ENCODE data around the gene DNAJC25. TPM values are rescaled to one million over a fixed set of nuclear protein-coding genes. Genes with fewer than 3 reads are reported as not detected.

The DNAJC25 gene
- total RNA-seq, 1 donor from 2014 or later: 12.2 TPM

DNA sequence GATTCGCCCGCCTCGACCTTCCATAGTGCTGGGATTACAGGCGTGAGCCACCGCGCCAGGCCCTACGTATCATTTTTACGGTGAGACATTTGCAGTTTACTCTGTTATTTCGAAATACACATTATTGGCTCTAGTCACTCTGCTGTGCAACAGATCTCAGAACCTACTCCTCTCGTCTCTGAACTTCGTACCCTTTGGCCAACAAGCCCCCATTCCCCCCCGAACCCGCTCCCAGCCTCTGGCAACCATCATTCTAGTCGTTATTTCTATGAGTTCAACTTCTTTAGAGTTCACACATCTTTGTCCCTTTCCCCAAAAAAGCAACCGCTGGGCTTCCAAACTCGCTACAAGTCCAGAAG is 32.4 kb upstream of the DNAJC25 start:
- H3K4me2 ChIP-seq (ENCODE audit: low read length): peak overlapping the region; percentile 91
- FAIRE-seq: no peak
- Mint-ChIP-seq H3K9me3 (ENCODE audit: unreplicated experiment) (peaks cover 2% of the 10 kb centered on the region), H3K4me3 (ENCODE audit: unreplicated experiment) (peak overlapping the region; percentile 97), H3K27ac (ENCODE audit: unreplicated experiment) (peak overlapping the region; percentile 69), H3K27me3 (ENCODE audit: low read depth, unreplicated experiment) (peaks cover 1% of the 10 kb centered on the region), H3K4me1 (ENCODE audit: low read depth, unreplicated experiment) (no peaks in the 10 kb centered on the region), H3K36me3 (ENCODE audit: low read depth, unreplicated experiment) (no peaks in the 10 kb centered on the region)
- DNase-seq (ENCODE audit: low read depth): peak; percentile 19
- H3K36me3 ChIP-seq (ENCODE audit: insufficient read depth, low read length): peaks cover 11% of the 10 kb centered on the region
- peak overlapping the region; percentile 79 for H3K9ac ChIP-seq (ENCODE audit: low read length)
- no peaks in the 10 kb centered on the region for H3K27me3 ChIP-seq (ENCODE audit: insufficient read depth, low read length)
- H3K4me1 ChIP-seq (ENCODE audit: insufficient read depth, low read length): no peaks in the 10 kb centered on the region
- H3K4me3 ChIP-seq (ENCODE audit: insufficient read depth, low read depth, low read length): peak overlapping the region; percentile 70
- H4K20me1 ChIP-seq (ENCODE audit: insufficient read depth, low read length): peaks cover 6% of the 10 kb centered on the region
- H3K9me3 ChIP-seq (ENCODE audit: insufficient read depth, low read depth, low read length): no peaks in the 10 kb centered on the region
- peak overlapping the region; percentile 61 for H2AFZ ChIP-seq (ENCODE audit: low read depth, low read length)
- H3K79me2 ChIP-seq (ENCODE audit: insufficient read depth, low read length): peaks cover 2% of the 10 kb centered on the region
- no peak for TF ChIP-seq EZH2 (IDR thresholded peaks at IDR 0.05; ENCODE audit: insufficient read depth, low read length)
- TF ChIP-seq CTCF (IDR thresholded peaks at IDR 0.05; ENCODE audit: insufficient read depth, low read depth, low read length): no peak
- H3K27ac ChIP-seq (ENCODE audit: low read depth, low read length): peak overlapping the region; percentile 65

DNA sequence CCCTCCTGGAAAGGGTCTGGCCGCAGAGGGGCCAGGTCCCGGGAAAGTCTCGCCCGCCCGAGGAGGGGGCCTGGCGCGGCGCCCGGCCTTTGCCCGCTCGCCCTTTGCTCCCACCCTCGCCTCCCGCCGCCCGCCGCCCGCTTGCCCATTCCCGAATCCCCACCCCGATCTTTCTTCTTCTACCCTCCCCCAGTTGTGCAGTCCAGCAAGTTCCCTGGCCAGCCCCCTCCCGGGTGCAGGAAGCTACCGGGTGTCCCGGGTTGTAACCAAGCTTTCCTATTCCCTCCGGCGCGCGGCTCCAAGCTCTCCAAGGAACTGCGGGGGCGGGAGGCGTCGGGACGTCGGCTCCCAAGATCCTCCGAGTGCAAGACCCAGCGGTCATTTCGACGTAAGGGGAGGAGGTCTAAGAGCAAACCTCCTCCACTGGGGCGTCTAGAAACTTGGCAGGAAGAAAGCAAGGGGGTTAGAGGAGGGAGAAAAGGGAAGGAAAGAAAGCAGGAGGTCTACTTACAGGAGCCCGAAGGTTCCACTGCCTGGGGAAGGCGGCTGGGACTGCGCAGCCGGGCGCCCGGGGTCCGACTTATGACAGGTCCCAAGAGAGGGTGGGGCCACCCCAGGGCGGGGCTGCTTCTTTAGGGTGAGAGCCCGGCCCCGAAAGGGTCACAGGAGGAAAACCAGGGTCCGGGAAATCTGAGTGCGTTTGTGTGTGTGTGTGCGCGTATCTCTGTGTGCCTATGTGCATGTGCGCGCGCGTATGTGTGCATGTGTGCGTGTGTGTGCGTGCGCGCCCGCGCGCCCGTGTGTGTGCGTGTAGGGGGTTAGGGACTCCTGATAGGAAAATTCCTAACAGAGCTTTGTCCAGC is 31.8 kb upstream of the DNAJC25 start, which contains the start of gene PTGR1:
Gene PTGR1 (minus strand): TSS at position 556 of the 863 bp plus-strand sequence. CDS start 2,225 bp downstream, outside the sequence.
- peak within 1 kb of the TSS; percentile 91 for H3K4me2 ChIP-seq (ENCODE audit: low read length)
- peaks cover 6% of the 10 kb centered on the region for H4K20me1 ChIP-seq (ENCODE audit: insufficient read depth, low read length)
- H3K4me3 ChIP-seq (ENCODE audit: insufficient read depth, low read depth, low read length): peak within 1 kb of the TSS; percentile 70
- H3K4me1 ChIP-seq (ENCODE audit: insufficient read depth, low read length): no peaks in the 10 kb centered on the region
- TF ChIP-seq EZH2 (IDR thresholded peaks at IDR 0.05; ENCODE audit: insufficient read depth, low read length) (no peak), CTCF (IDR thresholded peaks at IDR 0.05; ENCODE audit: insufficient read depth, low read depth, low read length) (no peak)
- H3K9me3 ChIP-seq (ENCODE audit: insufficient read depth, low read depth, low read length): no peaks in the 10 kb centered on the region
- peak within 1 kb of the TSS; percentile 97 for H3K4me3 Mint-ChIP-seq (ENCODE audit: unreplicated experiment)
- H3K27me3 Mint-ChIP-seq (ENCODE audit: low read depth, unreplicated experiment): peaks cover 3% of the 10 kb centered on the region
- peak within 1 kb of the TSS; percentile 83 for H2AFZ ChIP-seq (ENCODE audit: low read depth, low read length)
- H3K36me3 ChIP-seq (ENCODE audit: insufficient read depth, low read length): peaks cover 11% of the 10 kb centered on the region
- H3K9ac ChIP-seq (ENCODE audit: low read length): peak within 1 kb of the TSS; percentile 79
- H3K9me3 Mint-ChIP-seq (ENCODE audit: unreplicated experiment): peaks cover 2% of the 10 kb centered on the region
- H3K79me2 ChIP-seq (ENCODE audit: insufficient read depth, low read length): peaks cover 2% of the 10 kb centered on the region
- no peaks in the 10 kb centered on the region for H3K27me3 ChIP-seq (ENCODE audit: insufficient read depth, low read length)
- FAIRE-seq: no peak
- no peaks in the 10 kb centered on the region for H3K36me3 Mint-ChIP-seq (ENCODE audit: low read depth, unreplicated experiment)
- H3K27ac ChIP-seq (ENCODE audit: low read depth, low read length): peak within 1 kb of the TSS; percentile 65
- DNase-seq (ENCODE audit: low read depth): peak; percentile 85
- peak within 1 kb of the TSS; percentile 94 for H3K27ac Mint-ChIP-seq (ENCODE audit: unreplicated experiment)
- H3K4me1 Mint-ChIP-seq (ENCODE audit: low read depth, unreplicated experiment): no peaks in the 10 kb centered on the region

- H3K4me2 ChIP-seq (ENCODE audit: low read length): peak overlapping the region; percentile 91
- no peaks in the 10 kb centered on the region for H3K36me3 Mint-ChIP-seq (ENCODE audit: low read depth, unreplicated experiment)
- H3K27ac ChIP-seq (ENCODE audit: low read depth, low read length): peak overlapping the region; percentile 65
- no peaks in the 10 kb centered on the region for H3K4me1 Mint-ChIP-seq (ENCODE audit: low read depth, unreplicated experiment)
- peak overlapping the region; percentile 97 for H3K4me3 Mint-ChIP-seq (ENCODE audit: unreplicated experiment)
- H3K9me3 ChIP-seq (ENCODE audit: insufficient read depth, low read depth, low read length): no peaks in the 10 kb centered on the region
- peaks cover 3% of the 10 kb centered on the region for H3K27me3 Mint-ChIP-seq (ENCODE audit: low read depth, unreplicated experiment)
- H3K4me3 ChIP-seq (ENCODE audit: insufficient read depth, low read depth, low read length): peak overlapping the region; percentile 70
- no peak for FAIRE-seq
- peaks cover 2% of the 10 kb centered on the region for H3K9me3 Mint-ChIP-seq (ENCODE audit: unreplicated experiment)
- no peaks in the 10 kb centered on the region for H3K4me1 ChIP-seq (ENCODE audit: insufficient read depth, low read length)
- H3K27ac Mint-ChIP-seq (ENCODE audit: unreplicated experiment): no peak overlapping the region
- H4K20me1 ChIP-seq (ENCODE audit: insufficient read depth, low read length): peaks cover 6% of the 10 kb centered on the region
- H3K27me3 ChIP-seq (ENCODE audit: insufficient read depth, low read length): no peaks in the 10 kb centered on the region
- H3K79me2 ChIP-seq (ENCODE audit: insufficient read depth, low read length): peaks cover 2% of the 10 kb centered on the region
- no peak for DNase-seq (ENCODE audit: low read depth)
- H3K36me3 ChIP-seq (ENCODE audit: insufficient read depth, low read length): peaks cover 11% of the 10 kb centered on the region
- peak overlapping the region; percentile 83 for H2AFZ ChIP-seq (ENCODE audit: low read depth, low read length)
- H3K9ac ChIP-seq (ENCODE audit: low read length): peak overlapping the region; percentile 79
- TF ChIP-seq CTCF (IDR thresholded peaks at IDR 0.05; ENCODE audit: insufficient read depth, low read depth, low read length) (no peak), EZH2 (IDR thresholded peaks at IDR 0.05; ENCODE audit: insufficient read depth, low read length) (no peak)
Measured at GRCh38 chr9:111599955-111600343, 31.2 kb upstream of the DNAJC25 start.
